Adipose tissue (tissue), 3 donors: ENCODE data around the gene MGAM2. TPM values are rescaled to one million over a fixed set of nuclear protein-coding genes. Genes with fewer than 3 reads are reported as not detected.
"Not testable (repeated sequence)": the region's sequence is repeated elsewhere in the genome, so short reads cannot be mapped to it uniquely, and the experiment has no call there.

Experiments
- H3K27ac ChIP-seq: one replicate; pipeline ENCODE4 v1.5.1; 2013; ENCODE audit warnings: low read depth, low read length
- WGBS, 3 donors: extraction: QIAGEN DNeasy Blood & Tissue Kit; methylation state at CpG; one replicate each; pipeline ENCODE4 v1.1.7; 2013; 5-methylcytosine and 5-hydroxymethylcytosine counted together
- polyA plus RNA-seq, 3 donors: library from polyadenylated mRNA; stranded (reverse); fragments of 200-250 nt; gene quantifications; one replicate each; pipeline ENCODE4 v1.2.3, GENCODE V29; 2013
- donor health status: healthy with polysubstance abuse.
- donor health status: Bipolar disorder and iron deficiency.
- donor health status: healthy.

The MGAM2 gene
- 1 to 10 TPM in 1 of 3 donors, under 1 TPM in 2; 0.28 to 1.3 (median 0.34) TPM for polyA plus RNA-seq

GRCh38 chr7:142111499-142111898, at the start of gene MGAM2:
TSS of gene MGAM2 (plus strand) at chr7:142111718. CDS start at chr7:142116874, 5,156 bp downstream.
- H3K27ac ChIP-seq, result no peak within 1 kb of the TSS
- WGBS, 3 donors, result 53 to 65% (median 60%) methylated on average over 4 of the region's 4 CpGs

- H3K27ac ChIP-seq, result no peak overlapping the region
- 71 to 86% (median 72%) methylated on average over 12 of the region's 12 CpGs for WGBS, 3 donors
These were observed 47.7 kb upstream of the MGAM2 start for GRCh38 chr7:142063551-142064442.

GRCh38 chr7:142066536-142066935, 45.0 kb upstream of the MGAM2 start:
- no peak overlapping the region for H3K27ac ChIP-seq
- WGBS, 3 donors, result 92 to 95% (median 94%) methylated on average over 8 of the region's 8 CpGs

DNA sequence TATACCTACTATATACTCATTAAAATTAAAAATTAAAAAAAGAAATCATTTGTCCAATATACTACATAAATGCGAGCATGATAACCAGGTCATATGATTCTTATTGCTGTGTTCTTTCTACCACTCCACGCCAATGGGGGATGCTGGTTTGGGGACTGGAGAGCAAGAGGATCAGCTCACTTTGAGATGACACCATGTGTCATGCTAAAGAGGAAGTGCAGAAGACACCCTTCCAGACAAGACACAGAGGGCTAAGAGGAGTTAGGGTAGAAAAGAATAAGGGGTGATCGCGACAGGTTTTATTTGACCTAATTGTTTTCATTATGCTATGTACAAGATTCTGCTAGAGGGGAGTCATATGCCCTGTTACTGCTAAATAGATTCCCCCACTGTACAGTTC, 33.8 kb upstream of the MGAM2 start:
- no peak overlapping the region for H3K27ac ChIP-seq
- WGBS, 3 donors, result 96 to 97% (median 96%) methylated on average over 4 of the region's 4 CpGs

GRCh38 chr7:142083605-142084004, 27.9 kb upstream of the MGAM2 start:
- 70 to 100% (median 92%) methylated on average over 1 of the region's 1 CpG for WGBS, 3 donors
- H3K27ac ChIP-seq, result no peak overlapping the region

DNA sequence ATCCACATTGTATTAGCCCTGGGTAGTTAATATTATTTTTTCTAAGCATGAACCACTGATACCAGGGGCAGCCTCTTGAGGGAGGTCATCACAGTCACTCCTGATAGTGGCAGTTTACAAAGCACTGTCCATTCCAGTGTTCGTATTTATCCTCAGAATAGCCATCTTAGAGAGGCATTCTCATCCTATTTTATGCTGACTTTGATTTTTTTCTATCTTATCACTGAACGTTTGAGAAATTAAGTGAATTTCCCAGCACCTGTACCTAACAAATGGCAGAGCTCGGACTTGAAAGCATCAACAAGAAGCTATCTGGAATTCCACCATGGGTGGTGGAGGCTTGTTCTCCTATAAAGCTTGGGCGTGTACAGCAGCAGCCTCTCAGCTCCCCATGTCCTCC, 26.1 kb upstream of the MGAM2 start:
- 71 to 86% (median 82%) methylated on average over 4 of the region's 4 CpGs for WGBS, 3 donors
- H3K27ac ChIP-seq, result no peak overlapping the region

DNA sequence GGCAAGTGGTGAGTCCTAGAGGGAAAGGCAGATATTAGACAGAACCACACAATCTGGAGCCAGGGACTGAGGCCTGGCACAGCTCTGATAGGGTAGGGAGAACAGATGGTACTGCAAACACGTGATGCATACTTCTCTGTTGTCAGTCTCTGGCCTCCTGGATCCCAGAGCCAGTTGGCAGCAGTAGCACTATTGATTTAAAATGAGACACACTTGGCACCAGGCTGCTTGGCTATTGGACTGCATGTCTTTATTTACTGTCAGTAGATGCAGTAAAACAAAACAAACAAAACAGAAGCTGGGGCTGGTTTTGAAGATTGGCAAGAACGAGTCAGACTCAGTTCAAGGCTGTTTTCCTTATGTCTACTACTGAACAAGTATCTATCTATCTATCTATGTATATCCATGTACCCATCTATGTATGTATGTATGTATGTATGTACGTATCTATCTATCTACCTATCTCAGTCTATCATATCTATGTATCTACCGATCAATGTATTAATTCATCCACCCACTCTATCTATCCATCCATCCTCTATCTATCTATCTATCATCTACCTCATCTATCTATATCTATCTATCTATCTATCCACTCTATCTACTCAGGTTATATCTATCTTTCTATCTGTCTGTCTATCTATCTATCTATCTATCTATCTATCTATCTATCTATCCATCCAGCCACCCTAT, 23.4 kb upstream of the MGAM2 start:
- 40 to 77% (median 76%) methylated on average over 4 of the region's 4 CpGs for WGBS, 3 donors
- H3K27ac ChIP-seq, result no peak overlapping the region

DNA sequence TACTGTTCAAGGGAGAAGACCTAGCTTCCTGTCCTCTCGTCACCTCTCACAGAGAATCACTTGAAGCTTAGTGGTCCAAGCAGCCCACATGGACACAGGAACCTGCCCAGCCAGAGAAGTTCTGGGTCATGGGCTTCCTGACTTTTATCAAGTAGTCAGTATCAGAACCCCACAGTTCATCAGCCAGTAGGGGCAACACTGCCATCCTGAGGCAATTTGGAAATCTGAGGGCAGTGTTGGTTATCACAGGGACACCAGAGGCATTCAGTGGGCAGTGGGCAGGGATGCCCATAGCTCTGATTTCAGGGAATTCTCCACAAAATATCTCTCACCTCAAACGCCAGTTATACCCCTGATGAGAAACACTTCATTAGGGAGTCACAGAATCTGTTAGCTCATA, 22.5 kb upstream of the MGAM2 start:
- WGBS, 3 donors, result 82 to 88% (median 85%) methylated on average over 2 of the region's 2 CpGs
- H3K27ac ChIP-seq, result no peak overlapping the region

DNA sequence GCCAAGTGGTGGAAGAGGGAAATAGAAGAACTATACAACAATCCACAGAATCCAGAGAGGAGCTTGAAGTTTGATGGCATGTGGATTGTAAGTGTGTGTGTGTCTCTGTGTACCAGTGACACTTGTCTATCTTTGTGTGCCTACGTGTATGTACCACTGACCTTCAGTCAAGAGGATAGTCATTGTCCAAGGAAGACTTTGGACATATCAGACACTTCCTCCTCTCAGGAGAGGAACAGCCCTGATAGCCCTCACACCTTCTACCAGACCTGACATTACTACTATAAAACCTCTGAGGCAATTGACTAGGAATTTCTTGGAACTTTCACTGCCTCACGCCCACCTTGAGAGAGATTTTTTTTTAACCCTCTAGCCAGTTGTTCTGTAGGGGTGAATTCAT, 19.6 kb upstream of the MGAM2 start:
- no peak overlapping the region for H3K27ac ChIP-seq
- 70 to 75% (median 74%) methylated on average over 2 of the region's 2 CpGs for WGBS, 3 donors

DNA sequence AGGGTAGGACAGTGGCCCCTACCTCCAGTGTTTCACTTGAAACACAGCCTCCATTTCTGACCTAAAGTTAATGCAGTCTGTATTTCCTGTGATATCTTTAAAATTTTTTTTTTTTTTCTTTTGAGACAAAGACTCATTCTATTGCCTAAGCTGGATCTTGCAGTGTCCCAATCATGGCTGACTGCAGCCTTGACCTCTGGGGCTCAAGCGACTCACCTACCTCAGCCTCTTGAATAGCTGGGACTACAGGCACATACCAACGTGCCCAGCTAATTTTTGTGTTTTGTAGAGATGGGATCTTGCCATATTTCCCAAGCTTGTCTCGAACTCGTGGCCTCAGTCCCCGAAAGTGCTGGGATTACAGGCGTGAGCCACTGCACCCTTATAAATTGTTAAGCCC, 16.7 kb upstream of the MGAM2 start:
- WGBS, 3 donors, result 89 to 94% (median 92%) methylated on average over 6 of the region's 6 CpGs
- H3K27ac ChIP-seq, result no peak overlapping the region

- H3K27ac ChIP-seq, result no peak overlapping the region
- WGBS, 3 donors, result 60 to 83% (median 65%) methylated on average over 5 of the region's 5 CpGs
These were observed 13.9 kb upstream of the MGAM2 start for GRCh38 chr7:142097571-142097970.

- 27 to 45% (median 34%) methylated on average over 2 of the region's 2 CpGs for WGBS, 3 donors
- no peak overlapping the region for H3K27ac ChIP-seq
These were observed 13.5 kb upstream of the MGAM2 start for GRCh38 chr7:142098004-142098403.

DNA sequence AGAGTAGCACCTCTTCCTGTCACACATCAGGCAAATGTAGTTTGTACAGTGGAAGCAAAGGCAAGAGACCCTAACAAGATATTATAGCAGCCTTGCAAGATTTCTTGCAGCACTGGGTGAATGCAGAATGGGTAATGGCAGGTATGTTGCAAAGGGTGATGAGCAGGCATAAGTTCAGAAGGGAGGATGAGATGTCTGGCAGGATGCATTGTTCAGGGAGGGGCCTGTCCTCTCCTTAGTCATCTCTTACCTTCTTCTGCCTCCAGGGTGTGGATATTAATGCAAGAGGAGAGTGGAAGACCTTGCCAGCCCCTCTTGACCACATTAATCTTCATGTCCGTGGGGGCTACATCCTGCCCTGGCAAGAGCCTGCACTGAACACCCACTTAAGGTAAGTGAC, 12.2 kb upstream of the MGAM2 start:
- WGBS, 3 donors, result 40 to 67% (median 67%) methylated on average over 1 of the region's 1 CpG
- H3K27ac ChIP-seq, result not testable (repeated sequence)

GRCh38 chr7:142100634-142101033, 10.9 kb upstream of the MGAM2 start:
- 78 to 100% (median 89%) methylated on average over 1 of the region's 1 CpG for WGBS, 3 donors

GRCh38 chr7:142101794-142102193, 9.7 kb upstream of the MGAM2 start:
- not testable (repeated sequence) for H3K27ac ChIP-seq
- WGBS, 3 donors, result 83 to 91% (median 88%) methylated on average over 6 of the region's 6 CpGs

More at GRCh38 chr7:142100634-142101033, 10.9 kb upstream of the MGAM2 start:
- no peak overlapping the region for H3K27ac ChIP-seq

DNA sequence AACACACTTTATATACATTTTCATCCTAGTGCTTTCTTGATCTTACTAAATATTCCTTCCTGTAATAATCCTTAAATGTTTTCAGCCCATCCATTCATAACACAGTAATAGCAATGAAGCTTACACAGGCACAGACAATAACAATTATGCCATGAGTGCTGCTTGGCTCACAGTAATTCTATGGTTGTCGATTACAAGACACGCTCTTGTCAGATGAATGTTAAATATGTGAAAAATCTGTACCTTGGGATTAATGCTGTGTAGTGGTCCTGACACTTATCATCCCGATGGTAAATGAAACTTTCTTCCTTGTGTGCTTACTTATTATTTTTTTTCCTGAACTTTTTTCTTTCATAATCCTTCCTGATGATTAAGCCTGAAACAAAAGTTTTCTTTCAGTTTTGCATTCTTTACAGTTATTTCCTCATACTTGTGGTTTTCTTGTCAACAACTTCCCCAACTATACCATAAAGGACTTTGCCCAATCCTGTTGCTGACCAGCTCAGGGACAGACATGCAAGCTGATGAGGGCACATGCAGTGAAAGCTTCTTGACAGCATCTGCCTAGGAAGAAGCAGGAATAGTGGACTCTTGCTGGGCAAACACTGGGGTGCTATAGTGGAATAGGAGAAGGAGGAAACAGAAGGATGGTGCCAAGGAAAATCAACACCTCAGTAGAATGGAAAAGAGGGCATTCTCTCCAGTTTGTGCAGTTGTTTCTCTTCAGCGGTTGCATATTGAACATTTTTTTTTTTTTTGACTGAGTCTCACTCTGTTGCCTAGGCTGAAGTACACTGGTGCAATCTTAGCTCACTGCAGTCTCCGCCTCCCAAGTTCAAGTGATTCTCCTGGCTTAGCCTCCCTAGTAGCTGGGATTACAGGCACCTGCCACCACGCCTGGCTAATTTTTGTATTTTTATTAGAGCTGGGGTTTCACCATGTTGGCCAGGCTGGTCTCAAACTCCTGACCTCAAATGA, 6.7 kb upstream of the MGAM2 start:
- WGBS, 3 donors, result 44 to 68% (median 52%) methylated on average over 6 of the region's 6 CpGs
- H3K27ac ChIP-seq, result no peak overlapping the region

- H3K27ac ChIP-seq, result no peak overlapping the region
- WGBS, 3 donors, result 69 to 74% (median 71%) methylated on average over 8 of the region's 8 CpGs
These were observed 2.6 kb upstream of the MGAM2 start for GRCh38 chr7:142108728-142109505.

DNA sequence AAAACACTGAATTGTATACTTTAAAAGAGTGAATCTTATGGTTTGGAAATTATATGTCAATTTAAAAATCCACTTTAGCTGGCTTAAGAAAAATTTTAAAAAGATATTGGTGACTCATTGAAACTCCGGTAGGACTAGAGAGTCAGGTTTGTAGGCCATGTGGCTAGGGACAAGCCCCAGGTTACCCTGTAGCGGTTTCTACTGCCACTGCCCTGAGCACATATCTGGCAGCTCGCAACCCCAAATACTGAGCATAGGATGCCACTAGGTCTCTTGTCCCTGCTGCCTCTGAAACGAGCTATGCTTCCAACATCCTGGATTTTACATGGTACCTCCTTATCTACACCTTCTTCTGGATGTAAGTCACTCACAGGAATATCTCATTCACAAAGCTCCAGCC, 1.4 kb upstream of the MGAM2 start:
- 76 to 92% (median 80%) methylated on average over 4 of the region's 4 CpGs for WGBS, 3 donors
- H3K27ac ChIP-seq, result no peak overlapping the region
